ENCODE results near the gene BRD3OS.

DNA sequence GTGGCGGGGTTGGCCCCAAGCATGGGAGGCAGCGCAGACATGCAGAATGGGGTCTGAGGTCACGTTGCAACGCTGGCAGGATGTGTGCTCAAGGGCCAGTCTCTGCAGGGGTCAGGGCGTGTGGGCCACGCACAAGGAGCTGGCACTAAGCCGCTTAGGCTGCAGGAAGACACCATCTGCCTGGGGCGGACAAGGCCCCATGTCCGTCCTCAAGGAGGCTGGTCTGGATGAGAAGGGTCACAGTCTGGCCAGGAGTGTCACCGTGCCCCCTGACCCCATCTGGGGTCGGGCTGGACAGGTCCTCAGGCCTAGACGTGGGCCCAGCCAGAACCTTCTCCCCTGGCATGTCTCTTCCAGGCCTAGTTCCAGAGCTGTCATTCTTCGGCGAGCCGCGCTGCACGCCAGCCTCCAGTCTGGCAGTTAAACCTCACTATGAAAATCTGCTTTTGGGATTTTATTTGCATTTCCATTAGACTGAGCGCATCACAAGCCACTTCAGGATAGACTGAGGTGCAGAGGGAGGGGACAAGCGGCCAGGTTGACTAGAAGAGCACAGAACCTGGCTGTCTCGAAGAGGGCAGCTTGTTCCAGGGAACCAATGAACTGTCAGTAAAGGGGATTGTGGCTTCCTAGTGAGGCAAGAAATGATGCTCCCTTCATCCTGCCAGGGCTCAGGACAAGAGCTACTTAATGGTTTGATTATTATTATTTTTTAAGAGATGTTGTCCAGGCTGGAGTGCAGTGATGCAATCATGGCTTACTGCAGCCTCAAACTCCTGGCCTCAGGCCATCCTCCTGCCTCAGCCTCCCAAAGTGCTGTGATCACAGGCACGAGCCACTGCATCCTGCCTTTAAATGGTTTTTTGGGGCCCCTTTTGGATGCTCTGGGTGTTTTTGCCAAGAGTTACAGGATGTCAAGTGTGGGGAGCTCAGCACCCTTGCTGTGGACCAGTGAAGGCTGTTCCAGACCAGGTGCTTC is 4.3 kb downstream of the BRD3OS start:
- TF ChIP-seq, protein P1, sequence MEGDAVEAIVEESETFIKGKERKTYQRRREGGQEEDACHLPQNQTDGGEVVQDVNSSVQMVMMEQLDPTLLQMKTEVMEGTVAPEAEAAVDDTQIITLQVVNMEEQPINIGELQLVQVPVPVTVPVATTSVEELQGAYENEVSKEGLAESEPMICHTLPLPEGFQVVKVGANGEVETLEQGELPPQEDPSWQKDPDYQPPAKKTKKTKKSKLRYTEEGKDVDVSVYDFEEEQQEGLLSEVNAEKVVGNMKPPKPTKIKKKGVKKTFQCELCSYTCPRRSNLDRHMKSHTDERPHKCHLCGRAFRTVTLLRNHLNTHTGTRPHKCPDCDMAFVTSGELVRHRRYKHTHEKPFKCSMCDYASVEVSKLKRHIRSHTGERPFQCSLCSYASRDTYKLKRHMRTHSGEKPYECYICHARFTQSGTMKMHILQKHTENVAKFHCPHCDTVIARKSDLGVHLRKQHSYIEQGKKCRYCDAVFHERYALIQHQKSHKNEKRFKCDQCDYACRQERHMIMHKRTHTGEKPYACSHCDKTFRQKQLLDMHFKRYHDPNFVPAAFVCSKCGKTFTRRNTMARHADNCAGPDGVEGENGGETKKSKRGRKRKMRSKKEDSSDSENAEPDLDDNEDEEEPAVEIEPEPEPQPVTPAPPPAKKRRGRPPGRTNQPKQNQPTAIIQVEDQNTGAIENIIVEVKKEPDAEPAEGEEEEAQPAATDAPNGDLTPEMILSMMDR (IDR thresholded peaks at IDR 0.05; ENCODE audit: insufficient read depth, low read depth, low read length) = no peak
- TF ChIP-seq EZH2 (IDR thresholded peaks at IDR 0.05; ENCODE audit: insufficient read depth, low read length) = no peak

Data from astrocyte (in vitro differentiated cells and primary cell).